GM12878 (cell line): Measurements from ENCODE around the gene TBC1D30. TPM values are rescaled to one million over a fixed set of nuclear protein-coding genes. Genes with fewer than 3 reads are reported as not detected.

ENCODE experiments used
- ATAC-seq: fragments of 200-7000 bp; cut with Tn5 transposase; 3 replicates; pipeline ENCODE4 v1.9.1; 2020; ENCODE audit warnings: mild to moderate bottlenecking, moderate library complexity
- BruUV-seq: library from RNA; stranded (reverse); fragments of 400-500 nt; replicated peaks from 2 replicates; lab custom pipeline; 2021; lab: Mats Ljungman, UMichigan
- CTCF ChIA-PET: fragments of 300-600 bp; sonication (Branson Sonifier 250); formaldehyde crosslinking; extraction: SDS; loops from one replicate; lab custom pipeline; 2021; ENCODE audit warnings: inconsistent platforms; lab: Yijun Ruan, JAX
- POLR2A ChIA-PET: fragments of 350-600 bp; formaldehyde crosslinking; extraction: SDS; loops from one replicate; lab custom pipeline; 2021; ENCODE audit warnings: inconsistent platforms; lab: Charles Lee
- RAD21 ChIA-PET: fragments of 300-600 bp; sonication (Branson Sonifier 250); formaldehyde crosslinking; loops from one replicate; lab custom pipeline; 2023; ENCODE audit warnings: antibody characterized with exemption; ENCODE audit not compliant: unreplicated experiment; lab: Charles Lee
- SMC1A ChIA-PET: fragments of 300-600 bp; sonication (Branson Sonifier 250); formaldehyde crosslinking; loops from one replicate; lab custom pipeline; 2023; ENCODE audit not compliant: unreplicated experiment, uncharacterized antibody; lab: Charles Lee
- DNase-seq: peaks from one replicate; pipeline ENCODE4 v3.0.0-alpha.2; 2011; ENCODE audit warnings: low read depth, low spot score
- FAIRE-seq: peaks from 3 replicates; lab custom pipeline; 2011; peaks lifted over from hg19 to GRCh38; lab: Jason Lieb, UNC
- H2AFZ ChIP-seq: 2 replicates; pipeline ENCODE4 v1.6.0; 2011; ENCODE audit warnings: low read depth, low read length, control low read depth; ENCODE audit not compliant: control insufficient read depth
- H3K27ac ChIP-seq: 2 replicates; pipeline ENCODE4 v1.5.1; 2011; ENCODE audit warnings: control low read depth; ENCODE audit not compliant: control insufficient read depth, insufficient read depth
- H3K27me3 ChIP-seq, 2 experiments: replicated peaks in 1 of 2; 2 replicates each; pipeline versions ENCODE4 v1.6.0 to v1.6.1; 2011; ENCODE audit warnings: low read length in 1 of 2; ENCODE audit not compliant: control insufficient read depth in 2 of 2, insufficient read depth in 2 of 2
- H3K36me3 ChIP-seq, 2 experiments: 2 replicates each; pipeline ENCODE4 v1.5.1; 2011; ENCODE audit warnings: low read length in 1 of 2; ENCODE audit not compliant: control insufficient read depth in 2 of 2, insufficient read depth in 2 of 2
- H3K4me1 ChIP-seq: 2 replicates; pipeline ENCODE4 v1.6.1; 2011; ENCODE audit warnings: mild to moderate bottlenecking, low read length, moderate library complexity, mixed read lengths; ENCODE audit not compliant: control insufficient read depth, insufficient read depth
- H3K4me2 ChIP-seq: 2 replicates; pipeline ENCODE4 v1.6.0; 2011; ENCODE audit warnings: control low read depth; ENCODE audit not compliant: control insufficient read depth, insufficient read depth
- H3K4me3 ChIP-seq: fragments of 200-600 bp; sonication (generic); 2 replicates; pipeline ENCODE4 v1.5.1; 2016
- H3K79me2 ChIP-seq: 2 replicates; pipeline ENCODE4 v1.6.0; 2011; ENCODE audit warnings: low read length; ENCODE audit not compliant: control insufficient read depth, insufficient read depth
- H3K9ac ChIP-seq: 2 replicates; pipeline ENCODE4 v1.8.0; 2011; ENCODE audit warnings: low read length, control low read depth, mixed read lengths; ENCODE audit not compliant: control insufficient read depth, insufficient read depth
- H3K9me3 ChIP-seq: replicated peaks from 3 replicates; pipeline ENCODE4 v1.5.1; 2011; ENCODE audit warnings: mild to moderate bottlenecking, low read length; ENCODE audit not compliant: control insufficient read depth, insufficient read depth
- H4K20me1 ChIP-seq: 2 replicates; pipeline ENCODE4 v1.6.0; 2011; ENCODE audit not compliant: control insufficient read depth, insufficient read depth
- DPF2 ChIP-seq: fragments of 450-650 bp; IDR thresholded peaks from 2 replicates; pipeline ENCODE4 v1.6.1; 2017; ENCODE audit warnings: mild to moderate bottlenecking
- HCFC1 ChIP-seq: fragments of 150-350 bp; IDR thresholded peaks from 2 replicates; pipeline ENCODE4 v1.6.1; 2014; ENCODE audit warnings: low read length
- MTA2 ChIP-seq: fragments of 450-650 bp; IDR thresholded peaks from 2 replicates; pipeline ENCODE4 v1.6.1; 2016; ENCODE audit warnings: low read depth, mild to moderate bottlenecking, moderate library complexity
- NR2F1 ChIP-seq: fragments of 450-650 bp; conservative IDR thresholded peaks from 2 replicates; pipeline ENCODE4 v1.6.1; 2017; ENCODE audit warnings: mild to moderate bottlenecking
- RELA ChIP-seq: fragments of 450-650 bp; IDR thresholded peaks from 2 replicates; pipeline ENCODE4 v1.8.0; 2014; ENCODE audit warnings: borderline replicate concordance; ENCODE audit not compliant: partially characterized antibody
- RUNX3 ChIP-seq: IDR thresholded peaks from 2 replicates; pipeline ENCODE4 v1.6.1; 2012; ENCODE audit warnings: low read length, inconsistent platforms
- SPI1 ChIP-seq: IDR thresholded peaks from 2 replicates; pipeline ENCODE4 v1.6.1; 2011; ENCODE audit warnings: low read depth, mild to moderate bottlenecking, low read length, moderate library complexity, borderline replicate concordance; ENCODE audit not compliant: insufficient read depth
- ZNF384 ChIP-seq: IDR thresholded peaks from 2 replicates; pipeline ENCODE4 v1.6.1; 2012; ENCODE audit warnings: low read depth, mild to moderate bottlenecking, low read length, improper control_type of control experiment, borderline replicate concordance
- ZNF687 ChIP-seq: fragments of 450-650 bp; IDR thresholded peaks from 2 replicates; pipeline ENCODE4 v1.6.1; 2017; ENCODE audit warnings: mild to moderate bottlenecking, moderate library complexity
- WGBS: methylation state at CpG from one replicate; pipeline ENCODE4 v1.1.6; 2016; ENCODE audit warnings: low lambda C conversion rate; ENCODE audit not compliant: insufficient replicate concordance, insufficient coverage; ENCODE audit errors: missing lambda C conversion rate; 5-methylcytosine and 5-hydroxymethylcytosine counted together
- in situ Hi-C: fragments of 300-500 bp; cut with MboI; formaldehyde crosslinking; loops from 9 replicates; pipeline ENCODE4 v1.14.3; 2018; ENCODE audit warnings: mixed read lengths
- intact Hi-C: fragments of 100-400 bp; cut with micrococcal nuclease; formaldehyde crosslinking; loops from one replicate; pipeline ENCODE4 v1.14.2; 2022; ENCODE audit not compliant: unreplicated experiment
- polyA plus RNA-seq, 11 experiments: library from polyadenylated mRNA; depleted of rRNA in 4 of 11; unstranded in 6 of 11; stranded (reverse) in 5 of 11; fragments of >200 nt; fragmentation: Nextera tagmentation in 4 of 11; fragmentation: Illumina TruSeq in 1 of 11; extraction: Ambion mirVana in 4 of 11; extraction: Trizol in 1 of 11; gene quantifications; 1 replicate in 1 of 11; 2 replicates in 10 of 11; pipeline versions ENCODE4 v1.2.1 to v1.2.3, GENCODE V29; 2011 to 2016; ENCODE audit warnings: inconsistent platforms in 2 of 11, missing spikeins in 2 of 11, low read depth in 1 of 11
- total RNA-seq, 4 experiments: library from RNA; depleted of rRNA in 3 of 4; stranded (reverse); fragments of >200 nt in 3 of 4; fragmentation: Illumina TruSeq in 1 of 4; extraction: Trizol in 1 of 4; gene quantifications; 2 replicates each; pipeline versions ENCODE4 v1.2.1 to v1.2.3, GENCODE V29; 2013 to 2021

Gene TBC1D30
- total and polyA plus RNA-seq, 10 of the 15 experiments (the other 5 are each of a cell fraction or from before 2014, with no cell fraction given): 1.2 to 23.3 (median 11.1) TPM

GRCh38 chr12:64875186-64875585 is 50.7 kb downstream of the TBC1D30 start:
- H3K9me3 ChIP-seq: peaks cover 26% of the 10 kb centered on the region
- SMC1A ChIA-PET: interaction anchor here (1.0 to 11.6 kb wide), 8 partner anchors 10 to 280 kb away, joined by 3 to 121 read pairs (median 14); no protein-coding TSS in a partner anchor
- TF ChIP-seq HCFC1: no peak
- TF ChIP-seq ZNF384: no peak
- TF ChIP-seq DPF2: no peak
- TF ChIP-seq, all 136 proteins: peak for 0
- H3K4me1 ChIP-seq: peaks cover 66% of the 10 kb centered on the region
- ATAC-seq (no peak), FAIRE-seq (no peak), DNase-seq (no peak)
- 81% methylated on average over 17 of the region's 17 CpGs for WGBS
- H3K4me2 ChIP-seq: no peak overlapping the region
- CTCF ChIA-PET: interaction anchor here (1.2 to 4.3 kb wide), 7 partner anchors 9 to 79 kb away, joined by 4 to 36 read pairs (median 9); no protein-coding TSS in a partner anchor
- intact Hi-C loops (no loop called here), in situ Hi-C loops (no loop called here)
- peak overlapping the region; percentile 87 for H3K27ac ChIP-seq
- RAD21 ChIA-PET: interaction anchor here (1.4 to 6.0 kb wide), 6 partner anchors 10 to 248 kb away, joined by 3 to 81 read pairs (median 22); no protein-coding TSS in a partner anchor
- H2AFZ ChIP-seq: no peak overlapping the region
- H3K79me2 ChIP-seq: peaks cover 4% of the 10 kb centered on the region
- H3K36me3 ChIP-seq: peaks cover 2 to 9% of the 10 kb centered on the region in 2 experiments
- no peaks in the 10 kb centered on the region for H3K27me3 ChIP-seq
- no peak overlapping the region for H3K4me3 ChIP-seq
- no TSS peak for BruUV-seq
- no peaks in the 10 kb centered on the region for H4K20me1 ChIP-seq
- no peak overlapping the region for H3K9ac ChIP-seq
- POLR2A ChIA-PET: interaction anchor here (0.5 to 6.1 kb wide), 8 partner anchors 11 to 294 kb away, joined by 3 to 50 read pairs (median 4); partner anchors contain the start of genes LEMD3 and TBC1D30

GRCh38 chr12:64876388-64877071 is 52.1 kb downstream of the TBC1D30 start:
- RAD21 ChIA-PET: interaction anchor here (0.8 to 6.0 kb wide), 21 partner anchors 9 to 356 kb away, joined by 3 to 81 read pairs (median 5); partner anchors contain the start of gene TBC1D30
- POLR2A ChIA-PET: interaction anchor here (0.6 to 6.1 kb wide), 7 partner anchors 10 to 373 kb away, joined by 3 to 50 read pairs (median 4); partner anchors contain the start of gene LEMD3
- no peaks in the 10 kb centered on the region for H3K27me3 ChIP-seq
- intact Hi-C loops (no loop called here), in situ Hi-C loops (no loop called here)
- H3K36me3 ChIP-seq: peaks cover 2 to 10% of the 10 kb centered on the region in 2 experiments
- 68% methylated on average over 12 of the region's 12 CpGs for WGBS
- FAIRE-seq (no peak), DNase-seq (no peak), ATAC-seq (peak; percentile 41)
- SMC1A ChIA-PET: interaction anchor here (0.6 to 11.6 kb wide), 24 partner anchors 8 to 1190 kb away, joined by 3 to 121 read pairs (median 5); partner anchors contain the start of gene LEMD3
- BruUV-seq: no TSS peak
- peaks cover 28% of the 10 kb centered on the region for H3K9me3 ChIP-seq
- H3K4me3 ChIP-seq: peak overlapping the region; percentile 11; the same call in 1 of the 2 replicates
- H2AFZ ChIP-seq: peak overlapping the region; percentile 56
- peak overlapping the region; percentile 68 for H3K9ac ChIP-seq
- H3K27ac ChIP-seq: peak overlapping the region; percentile 87
- no peaks in the 10 kb centered on the region for H4K20me1 ChIP-seq
- H3K79me2 ChIP-seq: peaks cover 4% of the 10 kb centered on the region
- H3K4me1 ChIP-seq: peaks cover 65% of the 10 kb centered on the region
- H3K4me2 ChIP-seq: peak overlapping the region; percentile 87
- CTCF ChIA-PET: interaction anchor here (0.6 to 4.3 kb wide), 13 partner anchors 7 to 1176 kb away, joined by 3 to 36 read pairs (median 4); no protein-coding TSS in a partner anchor
- TF ChIP-seq SPI1 (no peak), NR2F1 (no peak), MTA2 (no peak), RUNX3 (no peak), ZNF687 (0 out of 2 replicates have a peak, but pooled peaks have one; percentile 10), RELA (no peak)
